Gastroesophageal sphincter (tissue), 4 donors: Measurements from ENCODE around the gene KRTAP1-1. TPM values are rescaled to one million over a fixed set of nuclear protein-coding genes. Genes with fewer than 3 reads are reported as not detected.
"Not testable (repeated sequence)": the region's sequence is repeated elsewhere in the genome, so short reads cannot be mapped to it uniquely, and the experiment has no call there.

Source experiments
- ATAC-seq: fragments of 150-250 bp; one replicate; pipeline ENCODE4 v1.9.1; 2016; ENCODE audit warnings: mild to moderate bottlenecking, moderate library complexity
- H3K27ac ChIP-seq, 4 donors: fragments of 200-600 bp; sonication (generic) in 3 of 4; 1 replicate in 3 of 4; 2 replicates in 1 of 4; pipeline ENCODE4 v1.5.1; 2016 to 2019
- H3K27me3 ChIP-seq: fragments of 200-600 bp; sonication (generic); one replicate; pipeline ENCODE4 v1.5.1; 2019
- H3K36me3 ChIP-seq, 2 donors: fragments of 200-600 bp; sonication (generic); one replicate each; pipeline ENCODE4 v1.5.1; 2019; ENCODE audit warnings: control low read depth in 1 of 2
- H3K4me1 ChIP-seq, 3 donors: fragments of 200-600 bp; sonication (generic); 1 replicate in 2 of 3; 2 replicates in 1 of 3; pipeline ENCODE4 v1.5.1; 2016 to 2019; ENCODE audit warnings: control low read depth in 2 of 3
- H3K4me3 ChIP-seq, 2 donors: fragments of 200-600 bp; sonication (generic); one replicate each; pipeline ENCODE4 v1.5.1; 2019; ENCODE audit warnings: mild to moderate bottlenecking in 1 of 2, moderate library complexity in 1 of 2
- H3K9me3 ChIP-seq, 3 donors: fragments of 200-600 bp; sonication (generic); one replicate each; pipeline ENCODE4 v1.5.1; 2017 to 2019; ENCODE audit warnings: control low read depth in 2 of 3
- EP300 ChIP-seq: sonication (generic); formaldehyde crosslinking; IDR thresholded peaks from one replicate; pipeline ENCODE4 v1.6.1; 2017; ENCODE audit warnings: antibody characterized with exemption, mild to moderate bottlenecking
- POLR2A ChIP-seq, 2 donors: fragments of 450-650 bp; IDR thresholded peaks; one replicate each; pipeline ENCODE4 v1.6.1; 2017; ENCODE audit warnings: antibody characterized with exemption in 2 of 2, mild to moderate bottlenecking in 2 of 2, moderate library complexity in 1 of 2
- POLR2AphosphoS5 ChIP-seq: sonication (generic); formaldehyde crosslinking; IDR thresholded peaks from one replicate; pipeline ENCODE4 v1.6.1; 2017; ENCODE audit warnings: antibody characterized with exemption
- WGBS, 2 donors: methylation state at CpG; one replicate each; pipeline ENCODE4 v1.1.5; 2018; ENCODE audit warnings: low coverage in 1 of 2; 5-methylcytosine and 5-hydroxymethylcytosine counted together
- total RNA-seq, 4 donors: library from RNA; depleted of rRNA; stranded (reverse); fragments of >200 nt; gene quantifications; one replicate each; pipeline ENCODE4 v1.1.0, GENCODE V29; 2016
- TF ChIP-seq, protein P1 (sequence below), 4 experiments: fragments of 200-600 bp in 2 of 4; fragments of 450-650 bp in 2 of 4; sonication (generic) in 1 of 4; IDR thresholded peaks; one replicate each; pipeline ENCODE4 v1.5.1; 2017 to 2019; ENCODE audit warnings: antibody characterized with exemption in 4 of 4, mild to moderate bottlenecking in 2 of 4, moderate library complexity in 2 of 4

KRTAP1-1 gene, protein sequence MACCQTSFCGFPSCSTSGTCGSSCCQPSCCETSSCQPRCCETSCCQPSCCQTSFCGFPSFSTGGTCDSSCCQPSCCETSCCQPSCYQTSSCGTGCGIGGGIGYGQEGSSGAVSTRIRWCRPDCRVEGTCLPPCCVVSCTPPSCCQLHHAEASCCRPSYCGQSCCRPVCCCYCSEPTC
- total RNA-seq, result not detected

DNA sequence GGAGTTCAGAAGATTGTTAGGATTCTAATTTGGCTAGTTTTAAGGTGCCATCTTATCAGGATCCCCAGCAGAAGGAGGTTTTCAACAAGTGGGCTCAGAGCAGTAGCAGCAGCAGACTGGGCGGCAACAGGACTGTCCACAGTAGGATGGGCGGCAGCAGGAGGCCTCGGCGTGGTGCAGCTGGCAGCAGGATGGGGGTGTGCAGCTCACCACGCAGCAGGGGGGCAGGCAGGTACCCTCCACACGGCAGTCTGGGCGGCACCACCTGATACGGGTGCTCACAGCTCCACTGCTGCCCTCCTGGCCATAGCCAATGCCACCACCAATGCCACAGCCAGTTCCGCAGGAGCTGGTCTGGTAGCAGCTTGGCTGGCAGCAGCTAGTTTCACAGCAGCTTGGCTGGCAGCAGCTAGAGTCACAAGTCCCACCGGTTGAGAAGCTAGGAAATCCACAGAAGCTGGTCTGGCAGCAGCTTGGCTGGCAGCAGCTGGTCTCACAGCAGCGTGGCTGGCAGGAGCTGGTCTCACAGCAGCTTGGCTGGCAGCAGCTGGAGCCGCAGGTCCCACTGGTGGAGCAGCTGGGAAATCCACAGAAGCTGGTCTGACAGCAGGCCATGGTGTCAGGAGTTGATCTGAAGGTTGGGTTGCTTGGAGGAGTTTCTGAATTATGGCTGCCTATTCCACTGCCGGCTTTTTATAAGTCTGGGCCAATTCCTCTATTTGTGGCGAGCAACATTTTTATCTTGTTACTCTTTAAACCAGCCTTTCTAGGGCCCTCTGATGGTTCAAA, at the start of gene KRTAP1-1:
Gene KRTAP1-1 (minus strand): TSS at position 668 of the 789 bp plus-strand sequence. CDS start 53 bp downstream, at position 615.
- not testable (repeated sequence) for ATAC-seq, H3K27me3 ChIP-seq, H3K4me3 ChIP-seq, H3K27ac ChIP-seq, H3K4me1 ChIP-seq, H3K36me3 ChIP-seq
- whole genome bisulfite sequencing, 2 donors, result 45 to 71% methylated on average over 2 of the region's 14 CpGs
- peaks cover 0 to 12% (median 0%) of the 10 kb centered on the region in 3 donors for H3K9me3 ChIP-seq

DNA sequence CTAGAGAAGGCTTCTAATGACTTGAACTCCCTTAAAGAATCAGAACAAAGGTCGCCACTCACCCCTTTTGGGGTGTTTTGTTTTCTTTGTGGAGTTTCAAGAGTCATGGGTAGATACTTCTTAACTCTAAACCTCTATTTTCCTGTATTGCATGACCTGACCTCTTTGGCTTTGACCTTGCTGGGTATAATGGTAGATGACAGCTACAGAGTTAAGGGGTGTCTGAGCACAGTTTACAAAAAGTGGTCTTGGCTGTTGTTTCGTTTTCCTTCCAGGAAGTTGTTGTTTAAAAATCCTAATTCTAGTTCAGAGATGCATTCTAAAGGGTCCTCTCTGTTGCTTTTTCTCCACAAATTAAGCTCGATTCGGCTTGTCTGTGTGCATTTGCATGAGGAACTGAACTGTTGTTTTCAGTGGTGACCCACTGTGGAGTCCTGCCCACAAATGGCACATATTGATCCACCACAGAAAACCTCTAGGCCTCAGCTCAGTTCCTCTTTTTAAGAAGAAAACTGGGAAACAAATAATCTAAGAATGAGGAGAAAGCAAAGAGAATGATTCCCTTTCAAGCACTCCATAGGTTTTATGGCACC, 47.6 kb upstream of the KRTAP1-1 start:
- not testable (repeated sequence) for H3K27ac ChIP-seq, H3K9me3 ChIP-seq, ATAC-seq, H3K27me3 ChIP-seq, H3K4me3 ChIP-seq, H3K4me1 ChIP-seq, H3K36me3 ChIP-seq
- 57 to 58% methylated on average over 4 of the region's 4 CpGs for WGBS, 2 donors

- not testable (repeated sequence) for H3K36me3 ChIP-seq, H3K27me3 ChIP-seq, H3K27ac ChIP-seq, H3K4me1 ChIP-seq, ATAC-seq, H3K9me3 ChIP-seq, H3K4me3 ChIP-seq
- WGBS, 2 donors, result 63% methylated on average over 2 of the region's 14 CpGs; no CpG with 5 or more reads in 1 of the 2 donors
Observed at GRCh38 chr17:41084100-41084856, 43.0 kb upstream of the KRTAP1-1 start, which contains the start of gene KRTAP4-7. Gene KRTAP4-7, plus strand, starts transcription at chr17:41084150. Its CDS starts 57 bp downstream, at chr17:41084207.

GRCh38 chr17:41083427-41083826, 42.2 kb upstream of the KRTAP1-1 start:
- H3K27ac ChIP-seq, H3K36me3 ChIP-seq, H3K9me3 ChIP-seq, H3K27me3 ChIP-seq, ATAC-seq, H3K4me3 ChIP-seq, H3K4me1 ChIP-seq: not testable (repeated sequence)
- WGBS, 2 donors, result 44% methylated on average over 2 of the region's 2 CpGs; no CpG with 5 or more reads in 1 of the 2 donors

DNA sequence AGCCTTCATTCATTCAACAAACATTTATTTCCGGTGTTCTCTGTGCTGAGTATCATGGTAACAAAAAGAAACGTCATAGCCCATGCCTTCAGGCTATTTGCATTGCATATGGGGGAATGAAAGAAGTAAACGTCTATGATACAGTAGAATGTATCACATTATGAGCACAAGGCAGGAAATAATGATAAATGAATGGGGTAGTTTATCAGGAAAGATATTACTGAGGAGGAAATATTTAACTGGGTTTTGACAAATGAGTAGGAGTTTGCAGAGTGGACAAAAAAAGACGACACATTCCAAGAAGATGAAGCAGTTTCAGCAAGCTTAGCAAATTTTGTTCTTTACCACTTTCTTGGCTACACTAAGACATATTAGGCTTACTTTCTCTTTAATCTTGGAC, 41.4 kb upstream of the KRTAP1-1 start:
- no peaks in the 10 kb centered on the region for H3K9me3 ChIP-seq
- WGBS, 2 donors, result 41 to 47% methylated on average over 4 of the region's 4 CpGs
- TF ChIP-seq EP300 (no peak), POLR2AphosphoS5 (no peak), POLR2A (IDR thresholded peaks at IDR 0.05) (no peak)
- TF ChIP-seq, protein P1, sequence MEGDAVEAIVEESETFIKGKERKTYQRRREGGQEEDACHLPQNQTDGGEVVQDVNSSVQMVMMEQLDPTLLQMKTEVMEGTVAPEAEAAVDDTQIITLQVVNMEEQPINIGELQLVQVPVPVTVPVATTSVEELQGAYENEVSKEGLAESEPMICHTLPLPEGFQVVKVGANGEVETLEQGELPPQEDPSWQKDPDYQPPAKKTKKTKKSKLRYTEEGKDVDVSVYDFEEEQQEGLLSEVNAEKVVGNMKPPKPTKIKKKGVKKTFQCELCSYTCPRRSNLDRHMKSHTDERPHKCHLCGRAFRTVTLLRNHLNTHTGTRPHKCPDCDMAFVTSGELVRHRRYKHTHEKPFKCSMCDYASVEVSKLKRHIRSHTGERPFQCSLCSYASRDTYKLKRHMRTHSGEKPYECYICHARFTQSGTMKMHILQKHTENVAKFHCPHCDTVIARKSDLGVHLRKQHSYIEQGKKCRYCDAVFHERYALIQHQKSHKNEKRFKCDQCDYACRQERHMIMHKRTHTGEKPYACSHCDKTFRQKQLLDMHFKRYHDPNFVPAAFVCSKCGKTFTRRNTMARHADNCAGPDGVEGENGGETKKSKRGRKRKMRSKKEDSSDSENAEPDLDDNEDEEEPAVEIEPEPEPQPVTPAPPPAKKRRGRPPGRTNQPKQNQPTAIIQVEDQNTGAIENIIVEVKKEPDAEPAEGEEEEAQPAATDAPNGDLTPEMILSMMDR (IDR thresholded peaks at IDR 0.05), result no peak
- no peak overlapping the region for H3K27ac ChIP-seq
- no peak overlapping the region for H3K4me3 ChIP-seq
- H3K27me3 ChIP-seq, result no peaks in the 10 kb centered on the region
- ATAC-seq, result no peak
- H3K36me3 ChIP-seq, result no peaks in the 10 kb centered on the region
- H3K4me1 ChIP-seq, result no peaks in the 10 kb centered on the region

DNA sequence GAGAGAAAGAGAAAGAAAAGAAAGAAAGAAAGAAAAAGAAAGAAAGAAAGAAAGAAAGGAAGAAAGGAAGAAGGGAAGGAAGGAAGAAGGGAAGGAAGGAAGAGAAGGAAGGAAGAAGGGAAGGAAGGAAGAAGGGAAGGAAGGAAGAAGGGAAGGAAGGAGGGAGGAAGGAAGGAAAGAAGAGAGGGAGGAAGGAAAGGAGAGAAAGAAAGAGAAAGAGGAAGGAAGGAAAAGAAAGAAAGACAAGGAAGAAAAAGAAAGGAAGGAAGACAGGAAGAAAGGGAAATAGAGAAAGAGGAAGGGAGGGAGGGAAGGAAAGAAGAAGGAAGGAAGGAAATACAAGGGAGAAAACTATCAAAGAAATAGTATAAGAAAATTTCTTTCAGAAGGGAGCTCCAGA, 35.5 kb upstream of the KRTAP1-1 start:
- Histone ChIP-seq H3K36me3 (no peaks in the 10 kb centered on the region), H3K27ac (no peak overlapping the region), H3K4me3 (no peak overlapping the region), H3K4me1 (no peaks in the 10 kb centered on the region), H3K27me3 (no peaks in the 10 kb centered on the region), H3K9me3 (no peaks in the 10 kb centered on the region)
- ATAC-seq, result no peak
- TF ChIP-seq, protein P1 (IDR thresholded peaks at IDR 0.05), result no peak
- TF ChIP-seq EP300 (no peak), POLR2A (IDR thresholded peaks at IDR 0.05) (no peak), POLR2AphosphoS5 (no peak)
